Stimulated activated CD4-positive, alpha-beta T cell treated with anti-CD3 and anti-CD28 coated beads, Interleukin-15, amount 100 ng/mL, for 1 hour (primary cell): ENCODE data around the gene DPP6.

ENCODE experiments used
- DNase-seq, 2 donors: peaks; one replicate each; pipeline ENCODE4 v3.0.0-alpha.2; 2020; ENCODE audit warnings: low read depth in 1 of 2, low spot score in 1 of 2

The DPP6 gene

GRCh38 chr7:154581251-154581890 lies 529.2 kb downstream of the DPP6 start:
- no peak for DNase-seq

DNA sequence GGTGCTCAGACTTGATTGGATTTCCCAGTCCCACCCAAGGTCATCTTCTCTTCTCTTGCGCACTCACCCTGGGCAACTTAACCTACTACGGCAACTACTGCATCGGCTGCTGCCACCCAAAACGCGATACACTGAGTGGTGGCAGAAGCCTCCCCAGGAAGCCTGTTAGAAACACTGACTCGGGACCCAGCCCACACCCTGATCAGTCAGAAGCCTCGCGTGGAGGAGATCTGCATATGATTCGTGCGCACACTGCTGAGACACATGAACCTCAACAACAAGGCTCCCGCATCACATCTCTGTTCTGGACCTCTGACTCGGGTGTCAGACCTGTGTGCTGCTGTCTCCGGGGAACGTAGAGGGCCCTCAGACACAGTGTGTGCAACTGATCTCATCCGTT lies 531.3 kb downstream of the DPP6 start:
- DNase-seq: no peak

- DNase-seq: no peak
These were observed 532.4 kb downstream of the DPP6 start for GRCh38 chr7:154584352-154585252.

DNA sequence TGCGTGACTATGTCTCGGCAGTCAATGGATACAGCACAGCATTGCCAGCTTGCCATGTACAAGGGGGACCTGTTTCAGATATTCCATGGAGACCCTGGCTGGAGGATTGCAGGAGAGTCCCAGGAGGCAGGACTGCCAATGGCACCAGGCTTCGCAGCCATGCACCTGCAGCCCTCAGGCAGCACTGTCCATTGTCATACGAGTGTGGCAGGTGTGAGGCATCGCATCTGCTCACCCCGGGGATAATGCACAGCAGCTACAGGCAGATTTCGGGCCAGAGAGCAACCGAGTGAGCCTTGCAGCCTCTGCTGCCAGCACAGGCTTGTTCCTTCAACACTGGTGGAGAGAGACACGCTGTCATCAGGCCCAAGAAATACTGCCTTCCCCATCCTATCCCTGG lies 535.6 kb downstream of the DPP6 start:
- no peak for DNase-seq

DNA sequence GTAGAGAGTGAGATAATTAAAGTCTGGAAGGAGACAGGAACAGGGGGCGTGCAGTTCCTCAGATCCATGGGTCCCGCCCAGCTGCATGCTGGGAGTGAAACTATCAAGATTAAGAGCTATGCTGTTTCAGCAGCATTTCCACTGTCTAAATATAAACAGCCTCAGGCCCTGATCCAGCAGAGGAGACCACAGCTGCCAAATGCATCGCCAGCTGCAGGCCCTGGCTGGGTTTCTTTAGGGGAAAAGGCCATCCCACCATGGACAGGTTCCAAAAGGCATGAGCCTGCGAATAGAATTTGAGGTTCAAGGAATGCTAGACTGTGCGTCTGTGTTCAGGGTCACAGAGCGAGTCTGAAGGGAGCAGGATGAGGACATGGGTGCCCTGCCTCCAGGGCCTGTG lies 539.3 kb downstream of the DPP6 start:
- no peak for DNase-seq

GRCh38 chr7:154592388-154592787 lies 540.2 kb downstream of the DPP6 start:
- no peak for DNase-seq

GRCh38 chr7:154598396-154598795 lies 546.2 kb downstream of the DPP6 start:
- no peak for DNase-seq

- no peak for DNase-seq
These were observed 546.7 kb downstream of the DPP6 start for GRCh38 chr7:154598864-154599263.

- DNase-seq: no peak
These were observed 558.7 kb downstream of the DPP6 start for GRCh38 chr7:154610903-154611302.

DNA sequence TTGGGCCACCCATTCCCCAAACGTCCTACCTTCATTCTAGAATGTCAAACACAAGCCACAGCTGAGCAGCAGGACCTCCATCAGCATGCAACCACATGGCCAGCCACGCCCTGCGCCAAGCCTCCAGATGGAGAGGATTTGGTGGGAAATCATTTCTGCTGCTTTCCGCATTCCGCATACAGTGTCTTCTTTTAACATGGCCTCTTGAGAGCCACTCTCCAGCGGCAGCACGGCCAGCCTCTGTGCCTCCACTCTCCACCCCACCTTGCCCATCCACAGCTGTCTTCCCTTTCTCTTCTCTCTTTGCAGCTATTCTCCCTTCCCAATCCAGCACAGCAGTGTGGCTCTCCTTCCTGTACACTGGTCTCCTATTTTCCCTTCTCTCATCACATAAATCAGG lies 561.6 kb downstream of the DPP6 start:
- DNase-seq: no peak

- no peak for DNase-seq
These were observed 568.0 kb downstream of the DPP6 start for GRCh38 chr7:154620141-154620755.

DNA sequence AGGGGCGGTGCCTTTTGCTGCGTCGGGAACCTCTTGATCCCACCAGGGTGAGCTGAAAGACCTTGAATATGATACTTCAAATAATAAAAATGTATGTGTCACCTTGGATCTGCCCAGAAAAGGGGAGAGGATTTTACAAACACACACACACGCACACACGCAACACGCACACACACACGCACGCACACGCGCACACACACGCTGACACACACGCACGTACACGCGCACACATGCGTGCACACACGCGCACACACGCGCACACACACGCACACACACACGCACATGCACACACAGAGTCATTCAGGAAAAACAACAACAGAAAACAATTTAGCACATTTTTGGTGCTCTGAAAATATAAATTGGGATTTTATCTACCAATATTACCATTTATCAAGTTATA lies 571.2 kb downstream of the DPP6 start:
- DNase-seq: no peak

- no peak for DNase-seq
These were observed 575.6 kb downstream of the DPP6 start for GRCh38 chr7:154627646-154628290.

DNA sequence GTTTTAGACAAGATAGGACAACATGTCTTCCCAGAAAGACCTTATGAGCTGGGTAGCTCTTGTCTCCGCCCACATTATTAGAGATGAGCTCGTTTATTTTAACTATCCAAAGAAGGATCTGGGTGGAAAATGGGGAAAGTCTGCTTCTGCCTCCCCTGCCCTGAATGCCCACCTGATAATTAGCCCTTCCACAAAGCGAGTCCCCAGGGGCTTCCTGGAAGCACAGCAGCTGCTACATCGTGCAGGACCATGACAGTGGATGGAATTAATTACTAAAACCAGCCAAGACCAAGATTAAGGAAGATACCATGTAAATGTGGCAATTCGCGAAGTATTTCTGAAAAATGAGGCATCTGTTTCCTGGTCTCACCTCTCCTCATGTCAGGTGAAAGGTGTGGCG lies 576.4 kb downstream of the DPP6 start:
- DNase-seq: no peak

- DNase-seq: no peak
These were observed 579.0 kb downstream of the DPP6 start for GRCh38 chr7:154631162-154631561.

GRCh38 chr7:154633641-154634040 lies 581.4 kb downstream of the DPP6 start:
- no peak for DNase-seq

GRCh38 chr7:154638286-154638685 lies 586.1 kb downstream of the DPP6 start:
- no peak for DNase-seq

- no peak for DNase-seq
These were observed 588.2 kb downstream of the DPP6 start for GRCh38 chr7:154640266-154640865.

DNA sequence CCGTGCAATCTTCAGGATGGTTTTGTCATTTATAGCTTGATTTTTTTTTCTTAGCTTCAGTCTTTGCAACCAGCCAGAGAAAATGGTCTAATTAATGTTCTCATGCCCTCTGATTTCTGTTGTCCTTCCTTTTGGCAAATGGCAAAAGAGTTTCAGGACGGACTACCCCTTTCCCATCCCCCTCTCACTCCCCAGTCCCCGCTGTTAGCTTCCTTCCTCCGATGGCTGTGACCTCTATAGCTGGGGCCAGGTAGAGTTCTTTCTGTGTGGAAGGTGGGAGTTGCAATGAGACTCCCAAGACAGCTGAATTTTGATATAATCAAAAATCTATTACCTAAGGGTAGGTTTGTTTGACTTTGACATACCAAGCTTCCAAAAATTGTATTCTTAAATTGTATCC lies 588.7 kb downstream of the DPP6 start:
- no peak for DNase-seq

DNA sequence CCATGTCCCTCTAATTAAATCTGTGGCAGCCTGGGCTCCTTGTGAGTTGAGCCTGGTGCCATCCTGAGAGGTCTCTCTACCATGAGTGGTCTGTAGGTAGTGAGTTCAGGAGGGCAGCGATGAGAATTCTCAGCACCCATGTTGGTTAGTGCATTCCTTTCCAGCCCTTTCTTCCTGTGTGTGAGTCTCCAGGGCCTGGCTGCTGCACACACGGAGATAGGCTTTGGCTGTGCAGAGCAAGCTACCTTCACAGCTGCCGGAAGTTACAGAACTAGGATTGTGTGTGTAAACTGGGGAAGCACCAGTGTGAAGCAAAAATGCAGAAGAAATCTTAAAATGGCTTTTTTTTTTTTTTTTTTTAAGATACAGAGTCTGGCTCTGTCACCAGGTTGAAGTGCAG lies 592.2 kb downstream of the DPP6 start:
- DNase-seq: no peak
